ENCODE results near the gene OTOG.

- no peak for TF ChIP-seq POLR2A (IDR thresholded peaks at IDR 0.05; ENCODE audit: low read depth, low read length)
- TF ChIP-seq CTCF (IDR thresholded peaks at IDR 0.05; ENCODE audit: extremely low read depth in 1 of 2, insufficient read depth in 1 of 2, low read depth in 1 of 2, low read length in 2 of 2), result no peak
- no peak for TF ChIP-seq POLR2AphosphoS5 (IDR thresholded peaks at IDR 0.05; ENCODE audit: insufficient read depth, low read depth, low read length)
- TF ChIP-seq EZH2 (IDR thresholded peaks at IDR 0.05; ENCODE audit: borderline replicate concordance, low read depth, low read length, severe bottlenecking), result no peak
- no peak for TF ChIP-seq JUN (IDR thresholded peaks at IDR 0.05; ENCODE audit: borderline replicate concordance, insufficient read depth, insufficient read length, low read depth)
- no peak for TF ChIP-seq FOS (IDR thresholded peaks at IDR 0.05; ENCODE audit: borderline replicate concordance, insufficient read depth, low read length)
- TF ChIP-seq GATA2 (IDR thresholded peaks at IDR 0.05; ENCODE audit: insufficient read depth, insufficient read length, low read depth, low read length), result no peak
Observed at GRCh38 chr11:17636721-17637120, 89.7 kb downstream of the OTOG start.

All from endothelial cell of umbilical vein (primary cell).